H1 (cell line): ENCODE results near the gene FAM222B. TPM values are rescaled to one million over a fixed set of nuclear protein-coding genes. Genes with fewer than 3 reads are reported as not detected.

Experiments used
- CTCF ChIA-PET: fragments of 300-600 bp; sonication (Branson Sonifier 250); formaldehyde crosslinking; loops from one replicate; lab custom pipeline; 2021; ENCODE audit not compliant: partially characterized antibody; lab: Charles Lee
- POLR2A ChIA-PET: fragments of 300-600 bp; sonication (Branson Sonifier 250); formaldehyde crosslinking; loops from one replicate; lab custom pipeline; 2021; ENCODE audit warnings: inconsistent platforms; ENCODE audit not compliant: partially characterized antibody; lab: Charles Lee
- DNase-seq, 2 experiments: peaks; one replicate each; pipeline versions ENCODE4 v3.0.0 to v3.0.0-alpha.2; 2010 to 2022; ENCODE audit warnings: low spot score in 2 of 2, low read depth in 1 of 2, mixed read lengths in 1 of 2
- FAIRE-seq: peaks from 2 replicates; lab custom pipeline; 2011; peaks lifted over from hg19 to GRCh38; lab: Jason Lieb, UNC
- H2AFZ ChIP-seq: 2 replicates; pipeline ENCODE4 v1.8.1; 2012; ENCODE audit warnings: low read length, inconsistent platforms
- H2AK5ac ChIP-seq: 2 replicates; pipeline ENCODE4 v1.6.1; 2013; ENCODE audit warnings: low read depth, low read length
- H2BK120ac ChIP-seq: replicated peaks from 2 replicates; pipeline ENCODE3; 2013; ENCODE audit warnings: low read depth, low read length, inconsistent platforms
- H2BK12ac ChIP-seq: 2 replicates; pipeline ENCODE4 v1.6.1; 2013; ENCODE audit warnings: low read depth, low read length
- H2BK15ac ChIP-seq: 2 replicates; pipeline ENCODE4 v1.6.1; 2013; ENCODE audit warnings: low read length
- H2BK20ac ChIP-seq: 2 replicates; pipeline ENCODE4 v1.6.1; 2013; ENCODE audit warnings: low read length
- H2BK5ac ChIP-seq: 2 replicates; pipeline ENCODE4 v1.6.1; 2013; ENCODE audit warnings: low read depth, low read length
- H3K14ac ChIP-seq: 2 replicates; pipeline ENCODE4 v1.6.1; 2013; ENCODE audit warnings: inconsistent platforms; ENCODE audit not compliant: insufficient read length
- H3K18ac ChIP-seq: 2 replicates; pipeline ENCODE4 v1.6.1; 2013; ENCODE audit warnings: low read length; ENCODE audit errors: extremely low read depth
- H3K23ac ChIP-seq: 2 replicates; pipeline ENCODE4 v1.6.1; 2013; ENCODE audit warnings: inconsistent platforms; ENCODE audit not compliant: insufficient read length
- H3K23me2 ChIP-seq: 2 replicates; pipeline ENCODE4 v1.6.1; 2013; ENCODE audit warnings: low read depth, low read length
- H3K27ac ChIP-seq: 2 replicates; pipeline ENCODE4 v1.6.1; 2011; ENCODE audit warnings: low read depth, low read length, inconsistent platforms
- H3K27me3 ChIP-seq, 4 experiments: replicated peaks in 1 of 4; 1 replicate in 1 of 4; 2 replicates in 3 of 4; pipeline versions ENCODE4 v1.6.1 to v1.8.1; 2011 to 2013; ENCODE audit warnings: low read length in 3 of 4, mild to moderate bottlenecking in 3 of 4, inconsistent platforms in 2 of 4, mixed read lengths in 2 of 4, moderate library complexity in 1 of 4; ENCODE audit not compliant: control insufficient read depth in 3 of 4, insufficient read depth in 3 of 4; ENCODE audit errors: extremely low read depth in 1 of 4
- H3K36me3 ChIP-seq, 4 experiments: 2 replicates each; pipeline versions ENCODE4 v1.6.1 to v1.8.1; 2011 to 2013; ENCODE audit warnings: mild to moderate bottlenecking in 4 of 4, low read length in 3 of 4, moderate library complexity in 2 of 4, control low read depth in 1 of 4, inconsistent platforms in 1 of 4; ENCODE audit not compliant: insufficient read depth in 4 of 4, control insufficient read depth in 2 of 4
- H3K4ac ChIP-seq: replicated peaks from 2 replicates; pipeline ENCODE3; 2013; ENCODE audit warnings: low read length, low read depth, mixed read lengths, inconsistent platforms; ENCODE audit not compliant: insufficient read length
- H3K4me1 ChIP-seq, 4 experiments: replicated peaks in 1 of 4; 1 replicate in 1 of 4; 2 replicates in 3 of 4; pipeline versions ENCODE4 v1.6.1 to v1.8.1; 2011 to 2013; ENCODE audit warnings: low read length in 3 of 4, inconsistent platforms in 2 of 4, mixed read lengths in 1 of 4; ENCODE audit not compliant: insufficient read depth in 4 of 4, control insufficient read depth in 3 of 4
- H3K4me2 ChIP-seq, 2 experiments: 2 replicates each; pipeline versions ENCODE4 v1.6.1 to v1.8.1; 2011 to 2013; ENCODE audit warnings: low read depth in 2 of 2, low read length in 2 of 2, control low read depth in 1 of 2, inconsistent platforms in 1 of 2, mild to moderate bottlenecking in 1 of 2; ENCODE audit not compliant: insufficient read depth in 1 of 2
- H3K4me3 ChIP-seq, 4 experiments: fragments of 200-600, 300-600 bp in 1 of 4; sonication (generic), shearing (Covaris generic), sonication (Bioruptor Twin) in 1 of 4; 2 replicates each; pipeline versions ENCODE4 v1.5.1 to v1.8.1; 2011 to 2016; ENCODE audit warnings: low read length in 4 of 4, low read depth in 3 of 4, control low read depth in 2 of 4, inconsistent platforms in 2 of 4, mild to moderate bottlenecking in 2 of 4, mixed read lengths in 1 of 4, moderate library complexity in 1 of 4; ENCODE audit not compliant: insufficient read depth in 2 of 4; ENCODE audit errors: extremely low read depth in 1 of 4
- H3K56ac ChIP-seq: replicated peaks from 2 replicates; pipeline ENCODE3; 2013; ENCODE audit warnings: low read depth, mild to moderate bottlenecking, mixed read lengths, low read length, inconsistent platforms; ENCODE audit not compliant: insufficient read length
- H3K79me1 ChIP-seq: 2 replicates; pipeline ENCODE4 v1.6.1; 2013; ENCODE audit warnings: low read depth, low read length, control low read depth
- H3K79me2 ChIP-seq, 2 experiments: 2 replicates each; pipeline versions ENCODE4 v1.6.1 to v1.8.1; 2012 to 2013; ENCODE audit warnings: low read length in 2 of 2, mild to moderate bottlenecking in 2 of 2, inconsistent platforms in 1 of 2; ENCODE audit not compliant: insufficient read depth in 2 of 2, control insufficient read depth in 1 of 2
- H3K9ac ChIP-seq, 4 experiments: replicated peaks in 1 of 4; 1 replicate in 1 of 4; 2 replicates in 3 of 4; pipeline versions ENCODE4 v1.6.1 to v1.8.1; 2011 to 2013; ENCODE audit warnings: low read depth in 3 of 4, low read length in 3 of 4, control low read depth in 2 of 4, mild to moderate bottlenecking in 2 of 4, moderate library complexity in 2 of 4, inconsistent platforms in 1 of 4; ENCODE audit errors: extremely low read depth in 1 of 4
- H3K9me3 ChIP-seq, 2 experiments: 2 replicates each; pipeline versions ENCODE4 v1.6.1 to v1.8.1; 2012 to 2013; ENCODE audit warnings: mild to moderate bottlenecking in 2 of 2, moderate library complexity in 2 of 2, control low read depth in 1 of 2, inconsistent platforms in 1 of 2, low read depth in 1 of 2, low read length in 1 of 2, mixed read lengths in 1 of 2; ENCODE audit not compliant: insufficient read depth in 2 of 2
- H4K20me1 ChIP-seq, 2 experiments: replicated peaks in 1 of 2; 2 replicates each; pipeline versions ENCODE3 to v1.8.1; 2011 to 2013; ENCODE audit warnings: inconsistent platforms in 2 of 2, low read length in 2 of 2, mild to moderate bottlenecking in 1 of 2; ENCODE audit not compliant: insufficient read depth in 2 of 2, control insufficient read depth in 1 of 2
- H4K5ac ChIP-seq: 2 replicates; pipeline ENCODE4 v1.6.1; 2013; ENCODE audit warnings: low read length, low read depth, mixed read lengths, inconsistent platforms; ENCODE audit not compliant: insufficient read length
- H4K8ac ChIP-seq: 2 replicates; pipeline ENCODE4 v1.8.0; 2013; ENCODE audit warnings: mild to moderate bottlenecking, moderate library complexity, low read length, inconsistent platforms; ENCODE audit not compliant: insufficient read depth; ENCODE audit errors: extremely low read depth
- H4K91ac ChIP-seq: replicated peaks from 2 replicates; pipeline ENCODE3; 2013; ENCODE audit warnings: low read length, mixed read lengths, inconsistent platforms; ENCODE audit not compliant: insufficient read length
- WGBS, 2 experiments: shearing (Covaris generic) in 1 of 2; methylation state at CpG; one replicate each; pipeline versions ENCODE4 v1.1.6 to v1.1.7; 2013 to 2015; ENCODE audit warnings: low lambda C conversion rate in 2 of 2, mixed read lengths in 2 of 2, inconsistent platforms in 1 of 2, low coverage in 1 of 2, missing lambda C conversion rate in 1 of 2; ENCODE audit not compliant: insufficient replicate concordance in 2 of 2, insufficient coverage in 1 of 2, insufficient read length in 1 of 2; ENCODE audit errors: extremely low coverage in 1 of 2, missing lambda C conversion rate in 1 of 2; 5-methylcytosine and 5-hydroxymethylcytosine counted together
- polyA plus RNA-seq, 7 experiments: library from polyadenylated mRNA; depleted of rRNA in 3 of 7; stranded (reverse) in 5 of 7; unstranded in 2 of 7; fragments of >200 nt in 5 of 7; fragments of 200-250 nt in 2 of 7; gene quantifications; 1 replicate in 5 of 7; 2 replicates in 1 of 7; 4 replicates in 1 of 7; pipeline versions ENCODE4 v1.2.1 to v1.2.3, GENCODE V29; 2011 to 2013; ENCODE audit warnings: missing spikeins in 2 of 7, mixed read lengths in 2 of 7
- total RNA-seq: library from RNA; stranded (reverse); fragmentation: NEBNext Ultra II Directional; extraction: Animal tissue kit (Norgen Biotek cat#: 25700); gene quantifications from 2 replicates; pipeline ENCODE4 v1.2.1, GENCODE V29; 2021

Gene FAM222B
- total and polyA plus RNA-seq, 2 of the 8 experiments (the other 6 are each of a cell fraction or from before 2014, with no cell fraction given): 42.1 to 81.7 TPM

- Histone ChIP-seq H3K36me3 (0 out of 8 replicates have a peak, but pooled peaks cover 0 to 2% (median 0%) of the 10 kb centered on the region in 4 experiments), H3K18ac (no peak overlapping the region), H2BK5ac (no peak overlapping the region), H3K27me3 (no peaks in the 10 kb centered on the region), H3K23ac (no peak overlapping the region), H2BK15ac (no peak overlapping the region), H3K4me3 (no peak overlapping the region), H2BK20ac (no peak overlapping the region), H4K20me1 (peaks cover 0 to 4% of the 10 kb centered on the region in 2 experiments), H4K5ac (no peak overlapping the region), H4K91ac (no peak overlapping the region), H2BK120ac (no peak overlapping the region), H3K4me1 (peaks cover 0 to 3% (median 0%) of the 10 kb centered on the region in 4 experiments; a peak in 1 of 7 replicates), H3K4me2 (no peak overlapping the region), H4K8ac (no peak overlapping the region), H3K9me3 (no peaks in the 10 kb centered on the region), H2AFZ (no peak overlapping the region), H3K23me2 (no peaks in the 10 kb centered on the region), H3K14ac (no peak overlapping the region), H2AK5ac (no peak overlapping the region), H3K79me1 (peaks cover 2% of the 10 kb centered on the region; the same call in 1 of the 2 replicates), H3K79me2 (peaks cover 0 to 74% of the 10 kb centered on the region in 2 experiments; a peak in 2 of 4 replicates), H3K9ac (no peak overlapping the region), H2BK12ac (no peak overlapping the region), H3K56ac (no peak overlapping the region), H3K4ac (no peak overlapping the region), H3K27ac (no peak overlapping the region)
- ChIA-PET POLR2A (interaction anchor here (0.6 kb wide), 1 partner anchor 155 kb away, joined by 4 read pairs; no protein-coding TSS in a partner anchor), CTCF (interaction anchor here (0.7 to 0.8 kb wide), 4 partner anchors 102 to 282 kb away, joined by 3 to 4 read pairs (median 3); no protein-coding TSS in a partner anchor)
- DNase-seq (no peak), FAIRE-seq (no peak)
- WGBS, 2 experiments: 81% methylated on average over 1 of the region's 1 CpG; no CpG with 5 or more reads in 1 of the 2 experiments
These were observed 65.4 kb downstream of the FAM222B start for GRCh38 chr17:28777178-28777577.
